GM19455 (cell line): ENCODE data around the gene CLASP2.
A peak's percentile ranks its signal among the peaks of the same experiment; 100 is the strongest.
"Not testable (repeated sequence)": the region's sequence is repeated elsewhere in the genome, so short reads cannot be mapped to it uniquely, and the experiment has no call there.

Source experiments
- ATAC-seq: cut with Tn5 transposase; IDR thresholded peaks from one replicate; pipeline ENCODE4 v1.9.1; 2021; ENCODE audit not compliant: unreplicated experiment

Gene CLASP2

DNA sequence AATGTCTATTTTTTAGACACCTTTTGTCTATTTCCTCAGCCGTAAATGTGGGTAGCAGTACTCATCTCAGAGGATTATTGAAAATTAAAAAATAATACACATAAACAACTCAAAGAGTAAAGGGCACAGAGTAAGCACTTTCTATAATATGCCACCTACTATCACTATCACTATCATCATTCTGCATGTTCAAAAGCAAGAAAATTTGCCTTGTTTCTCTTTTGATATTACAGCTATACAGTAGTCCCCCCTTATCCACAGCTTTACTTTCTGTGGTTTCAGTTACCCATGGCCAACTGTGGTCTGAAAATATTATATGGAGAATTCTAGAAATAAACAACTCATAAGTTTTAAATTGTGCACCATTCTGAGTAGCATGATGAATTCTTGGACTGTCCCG lies 27.7 kb downstream of the CLASP2 start:
- ATAC-seq = no peak

DNA sequence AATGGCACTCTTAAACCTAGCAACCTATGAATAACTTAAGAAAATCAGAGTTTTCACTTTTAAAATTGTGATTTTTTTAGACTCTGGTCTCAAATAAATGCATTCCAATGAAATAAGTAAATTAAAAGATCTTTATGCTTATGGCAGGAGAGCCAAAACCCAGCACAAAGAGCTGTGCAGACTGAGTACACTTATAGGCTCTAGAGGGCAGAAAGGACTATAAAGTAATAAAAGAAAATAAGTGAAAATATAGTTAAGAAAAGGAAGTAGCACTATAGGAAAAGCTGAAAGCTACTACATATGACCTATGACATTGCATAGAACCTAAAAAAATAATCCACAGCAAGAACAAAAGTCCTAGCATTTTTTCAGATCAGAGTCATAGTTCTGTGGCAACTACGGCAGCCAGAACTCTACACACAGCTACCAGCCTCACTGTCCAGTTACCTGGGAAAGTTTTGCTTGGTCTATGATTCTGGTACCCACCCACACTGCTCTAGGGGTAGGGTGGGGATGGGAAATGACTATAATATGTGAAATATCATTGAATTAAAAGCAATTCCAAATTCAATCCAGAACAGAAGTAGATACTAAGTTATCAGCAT lies 30.5 kb downstream of the CLASP2 start:
- ATAC-seq = no peak

DNA sequence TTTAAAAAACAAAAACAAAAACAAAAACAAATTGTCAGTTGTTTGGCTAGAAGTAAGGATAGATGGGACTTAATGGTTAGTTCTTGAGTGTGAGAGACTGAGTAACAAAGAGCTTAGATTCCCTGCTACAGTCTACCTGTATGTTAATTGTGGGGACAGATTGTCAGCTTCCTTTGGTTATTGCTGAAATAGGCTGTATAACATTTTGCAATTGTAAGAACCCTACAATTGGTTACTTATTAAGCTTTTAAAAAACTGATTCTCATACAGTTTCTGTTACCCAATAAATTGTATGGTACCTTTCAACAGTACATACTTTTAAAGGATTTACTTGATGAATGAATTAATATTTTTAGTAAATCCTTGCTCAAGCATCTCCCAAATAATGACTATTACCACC lies 35.3 kb downstream of the CLASP2 start:
- ATAC-seq = no peak

DNA sequence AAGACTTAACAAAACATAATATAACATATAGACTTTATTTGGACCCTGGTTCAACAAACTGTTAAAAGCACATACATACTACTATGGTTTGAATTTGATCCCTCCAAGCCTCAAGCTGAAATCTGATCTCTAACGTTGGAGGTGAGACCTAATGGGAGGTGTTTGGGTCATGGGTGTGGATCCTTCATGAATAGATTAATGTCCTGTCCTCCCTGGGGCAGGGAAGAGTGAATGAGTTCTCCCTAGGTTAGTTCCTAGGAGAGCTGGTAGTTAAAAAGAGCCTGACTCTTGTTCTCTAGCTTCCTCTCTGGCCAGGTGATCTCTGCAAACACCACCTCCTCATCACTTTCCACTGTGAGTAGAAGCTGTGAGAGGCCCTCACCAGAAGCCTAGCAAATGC lies 36.4 kb downstream of the CLASP2 start:
- ATAC-seq = no peak

DNA sequence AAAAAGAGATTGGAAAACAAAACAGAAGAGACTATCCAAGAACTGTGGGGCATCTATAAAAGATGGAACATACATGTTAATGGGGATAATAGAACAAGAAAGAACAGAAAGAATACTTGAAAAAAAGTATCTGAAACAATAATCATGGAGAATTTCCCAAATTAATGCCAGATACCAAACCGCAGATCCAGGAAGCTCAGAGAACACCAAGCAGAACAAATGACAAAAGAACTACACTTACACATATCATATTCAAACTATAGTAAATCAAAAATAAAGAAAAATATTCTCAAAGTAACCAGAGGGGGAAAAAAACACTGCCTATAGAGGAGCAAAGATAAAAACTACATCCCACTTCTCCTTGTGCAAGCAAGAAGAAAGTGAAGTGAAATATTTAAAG lies 40.0 kb downstream of the CLASP2 start:
- ATAC-seq = no peak

DNA sequence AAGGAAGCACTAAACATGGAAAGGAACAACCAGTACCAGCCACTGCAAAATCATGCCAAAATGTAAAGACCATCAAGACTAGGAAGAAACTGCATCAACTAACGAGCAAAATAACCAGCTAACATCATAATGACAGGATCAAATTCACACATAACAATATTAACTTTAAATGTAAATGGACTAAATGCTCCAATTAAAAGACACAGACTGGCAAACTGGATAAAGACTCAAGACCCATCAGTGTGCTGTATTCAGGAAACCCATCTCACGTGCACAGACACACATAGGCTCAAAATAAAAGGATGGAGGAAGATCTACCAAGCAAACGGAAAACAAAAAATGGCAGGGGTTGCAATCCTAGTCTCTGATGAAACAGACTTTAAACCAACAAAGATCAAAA lies 44.6 kb downstream of the CLASP2 start:
- ATAC-seq = not testable (repeated sequence)

DNA sequence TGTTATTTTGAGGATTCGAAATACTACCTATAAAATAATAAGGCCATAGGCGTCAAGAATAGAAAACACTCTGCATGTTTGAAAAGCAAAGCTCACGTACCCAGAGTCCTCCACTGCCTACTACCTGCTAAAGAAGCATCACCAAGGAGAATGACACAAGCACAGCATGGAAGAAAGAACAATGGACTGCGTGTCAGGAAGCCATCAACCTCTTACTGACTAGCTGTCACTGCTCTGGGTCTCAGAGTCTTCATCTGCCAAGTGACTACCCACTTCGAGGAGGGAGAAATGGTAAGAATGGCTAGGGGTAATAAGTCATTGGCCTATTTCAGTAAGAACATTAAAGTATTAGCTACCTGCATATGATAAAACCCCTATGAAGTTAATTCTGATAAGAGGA lies 49.4 kb downstream of the CLASP2 start:
- ATAC-seq = no peak

DNA sequence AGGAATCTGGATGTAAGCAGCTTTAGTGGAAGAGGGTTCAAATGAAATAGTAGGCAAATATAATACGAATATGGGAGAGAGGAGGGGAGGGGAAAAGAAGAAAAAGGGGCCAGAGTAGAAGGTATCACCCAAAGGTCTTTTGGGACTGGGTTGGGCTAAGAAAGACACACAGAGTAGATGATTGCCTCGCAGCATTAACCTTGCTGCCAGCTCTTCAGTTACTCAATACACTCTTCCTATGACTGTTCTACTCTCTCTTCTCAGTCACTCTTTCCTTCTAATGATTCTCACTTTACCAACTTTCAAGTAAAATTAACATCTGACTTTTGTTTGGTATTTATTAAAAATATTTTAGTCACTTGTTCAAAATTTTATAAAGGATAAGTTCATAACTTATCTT lies 52.8 kb downstream of the CLASP2 start:
- ATAC-seq = no peak

DNA sequence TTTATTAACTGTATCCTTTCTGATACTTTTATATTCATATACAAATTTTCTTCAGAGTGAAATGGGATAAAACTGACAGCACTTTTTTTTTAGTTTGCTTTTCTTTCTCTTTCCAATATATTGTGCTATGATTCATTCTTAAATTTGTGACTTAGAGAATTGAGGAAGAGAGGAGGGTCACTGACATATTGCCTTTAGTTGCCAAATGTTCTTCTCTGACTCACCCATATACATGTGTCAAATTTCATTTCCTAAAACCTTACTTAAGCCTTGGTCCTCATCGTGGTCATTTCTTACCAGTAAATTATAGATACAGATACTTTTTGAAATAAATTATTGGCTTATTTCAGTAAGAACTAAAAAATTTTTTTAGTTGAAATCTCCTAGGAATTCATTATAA lies 53.9 kb downstream of the CLASP2 start:
- no peak for ATAC-seq

DNA sequence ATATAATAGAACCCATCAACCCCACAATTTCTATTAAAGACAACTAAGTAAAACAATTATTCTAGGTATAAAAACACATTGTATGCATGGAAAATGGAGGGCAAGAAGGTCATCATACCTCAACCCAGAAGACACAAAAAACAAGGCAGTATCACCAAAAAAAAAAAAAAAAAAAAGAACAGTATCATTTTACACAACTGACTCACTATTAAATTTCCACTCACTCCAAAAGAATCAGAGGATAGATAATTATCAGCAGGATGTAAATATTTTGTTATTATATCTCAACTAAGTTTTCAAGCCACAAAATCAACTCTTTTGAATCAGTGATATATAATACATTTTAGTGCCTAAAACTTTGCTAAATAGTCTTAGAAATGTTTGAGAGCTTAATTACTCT lies 55.0 kb downstream of the CLASP2 start:
- no peak for ATAC-seq

DNA sequence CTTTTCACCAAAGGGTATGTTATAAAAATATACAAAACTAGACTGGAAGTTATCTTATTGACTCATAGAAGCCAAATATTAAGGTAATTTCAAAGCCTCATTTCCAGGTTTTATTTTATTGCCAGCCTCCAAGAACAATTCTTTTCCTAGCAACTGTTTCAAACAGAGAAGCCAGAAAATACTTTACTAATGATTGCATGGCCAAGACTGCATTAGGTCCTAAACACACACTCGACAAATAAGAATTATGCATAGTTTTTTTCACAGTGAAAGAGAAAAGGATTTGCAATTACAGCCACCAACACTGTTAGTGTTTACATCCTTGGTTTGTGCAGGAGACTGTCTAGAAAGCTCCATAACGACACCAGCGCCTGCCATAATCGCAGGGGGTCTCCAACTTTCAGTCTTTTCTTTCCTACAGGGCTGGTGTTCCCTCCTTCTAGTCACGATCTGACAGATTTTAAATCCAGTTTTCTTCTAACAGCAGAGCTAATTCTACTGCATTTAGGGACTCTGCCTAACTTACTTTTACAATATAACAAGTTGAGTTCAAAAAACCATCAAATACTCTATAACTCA lies 58.1 kb downstream of the CLASP2 start:
- no peak for ATAC-seq

DNA sequence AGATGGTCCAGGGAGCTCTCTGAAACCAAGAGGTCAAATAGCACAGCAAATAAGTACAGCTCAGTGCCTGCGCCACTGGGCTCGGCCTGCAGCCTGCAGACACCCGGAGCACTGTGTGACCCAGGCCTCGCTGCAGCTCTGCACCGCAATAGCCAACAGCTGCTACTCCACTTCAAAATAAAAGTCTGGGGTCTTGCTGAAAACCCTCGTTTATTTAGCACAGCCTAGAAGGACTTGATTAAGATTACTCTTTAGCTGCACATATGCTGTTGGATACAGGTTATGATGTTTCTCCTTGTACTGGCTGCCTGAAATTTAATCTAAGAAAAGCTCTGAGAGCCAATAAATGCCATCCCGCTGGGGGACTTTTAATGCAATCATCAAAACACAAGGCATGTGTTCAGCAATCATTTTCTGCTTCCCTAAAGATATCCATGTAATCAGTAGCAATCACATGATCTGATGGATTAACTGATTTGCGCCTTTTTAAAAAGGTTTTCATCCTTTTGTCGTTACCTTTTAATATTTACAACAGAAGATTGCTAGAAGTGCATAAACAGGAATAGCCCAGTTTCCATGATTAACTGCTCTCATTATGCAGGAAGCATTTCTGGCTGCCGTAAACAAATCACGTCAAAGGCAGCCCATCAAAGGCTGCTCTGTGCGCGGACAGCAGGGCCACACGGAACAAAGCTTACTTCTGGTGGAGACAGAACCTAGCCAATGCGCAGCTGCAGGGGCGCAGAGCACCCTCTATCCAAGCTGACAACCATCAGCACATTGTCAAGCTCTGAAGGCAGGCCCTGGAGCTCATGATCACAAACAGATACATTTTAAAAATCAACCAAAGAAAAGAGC lies 58.8 kb downstream of the CLASP2 start:
- ATAC-seq = peak; percentile 88

DNA sequence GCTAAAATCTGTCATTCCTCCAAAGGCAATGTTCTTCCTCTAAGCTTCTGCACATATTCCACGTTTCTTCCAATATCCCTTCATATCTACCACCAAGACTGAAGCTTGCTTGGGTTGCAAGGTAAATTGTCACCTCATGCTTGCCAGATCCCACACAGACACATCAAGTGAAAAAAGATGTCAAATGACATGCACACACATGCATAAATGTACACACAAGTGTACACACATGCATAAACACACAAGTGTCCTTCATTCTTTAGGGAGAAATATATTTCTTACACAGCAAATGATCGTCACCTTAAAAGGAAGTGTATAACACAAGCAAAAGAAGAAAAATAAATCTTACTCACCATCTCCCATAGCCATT lies 59.4 kb downstream of the CLASP2 start:
- no peak for ATAC-seq

DNA sequence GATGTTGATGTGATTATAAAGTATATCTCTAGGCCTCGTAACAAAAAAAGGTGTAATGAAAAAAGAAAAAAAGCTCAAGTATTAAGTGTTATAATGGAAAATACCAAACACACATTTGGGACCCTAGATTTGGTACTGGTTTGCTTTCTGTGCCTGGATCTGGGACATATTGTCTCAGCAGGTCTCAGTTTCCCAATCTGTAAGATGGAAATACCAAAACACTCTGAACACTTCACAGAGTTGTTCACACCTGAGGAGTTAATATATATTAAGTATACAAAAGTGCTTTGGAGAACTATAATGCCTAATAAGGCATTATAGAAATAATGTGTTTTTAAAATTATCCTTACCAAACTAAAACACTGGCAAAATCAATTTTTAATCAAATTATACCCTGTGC lies 60.0 kb downstream of the CLASP2 start:
- no peak for ATAC-seq

DNA sequence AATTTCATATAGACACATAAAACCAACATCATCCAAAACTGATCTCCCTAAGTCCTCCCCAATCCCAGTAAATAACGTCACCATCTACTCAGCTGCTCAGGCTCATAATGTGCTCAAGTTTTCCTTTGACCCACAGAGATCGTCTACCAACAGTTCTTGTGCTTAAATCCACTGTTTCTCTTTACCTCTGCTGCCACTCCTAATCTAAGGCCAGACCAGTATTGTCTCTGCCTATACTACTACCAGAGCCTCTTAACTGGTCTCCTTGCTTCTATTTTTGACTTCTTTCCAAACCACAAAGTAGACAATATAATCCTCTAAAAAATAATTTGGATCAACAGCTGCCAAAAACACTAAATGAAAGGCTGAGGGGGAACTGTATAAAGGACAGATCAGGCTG lies 65.3 kb downstream of the CLASP2 start:
- ATAC-seq = no peak

DNA sequence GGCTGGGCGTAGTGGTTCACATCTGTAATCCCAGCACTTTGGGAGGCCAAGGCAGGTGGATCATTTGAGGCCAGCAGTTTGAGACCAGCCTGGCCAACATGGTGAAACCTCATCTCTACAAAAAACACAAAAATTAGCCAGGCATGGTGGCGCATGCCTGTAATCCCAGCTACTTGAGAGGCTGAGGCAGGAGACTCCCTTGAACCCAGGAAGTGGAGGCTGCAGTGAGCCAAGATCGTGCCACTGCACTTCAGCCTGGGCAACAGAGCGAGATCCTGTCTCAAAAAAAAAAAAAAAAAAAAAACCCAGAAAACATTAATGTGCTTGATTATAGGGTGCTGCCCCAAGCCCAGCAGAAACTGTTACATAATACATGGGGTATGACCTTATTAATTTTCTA lies 67.0 kb downstream of the CLASP2 start:
- not testable (repeated sequence) for ATAC-seq

DNA sequence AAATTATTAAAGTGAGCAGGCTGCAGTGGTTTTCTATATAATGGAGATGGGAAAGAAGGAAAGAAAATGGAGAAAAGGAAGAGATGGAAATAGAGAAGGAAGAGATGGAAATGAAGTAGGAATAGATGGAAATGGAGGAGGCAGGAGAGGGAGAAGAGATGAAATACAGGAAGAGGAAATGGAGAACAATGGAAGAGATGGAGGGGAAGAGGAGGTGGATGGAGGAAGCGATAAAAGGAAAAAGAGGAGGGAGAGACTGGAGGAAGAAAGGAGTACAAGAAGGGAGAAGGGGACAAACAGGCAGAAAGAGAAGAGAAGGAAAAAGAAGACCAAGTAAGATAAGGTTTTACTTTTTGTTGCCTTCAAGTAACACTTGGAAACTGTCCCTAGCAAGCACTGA lies 67.6 kb downstream of the CLASP2 start:
- ATAC-seq = no peak

DNA sequence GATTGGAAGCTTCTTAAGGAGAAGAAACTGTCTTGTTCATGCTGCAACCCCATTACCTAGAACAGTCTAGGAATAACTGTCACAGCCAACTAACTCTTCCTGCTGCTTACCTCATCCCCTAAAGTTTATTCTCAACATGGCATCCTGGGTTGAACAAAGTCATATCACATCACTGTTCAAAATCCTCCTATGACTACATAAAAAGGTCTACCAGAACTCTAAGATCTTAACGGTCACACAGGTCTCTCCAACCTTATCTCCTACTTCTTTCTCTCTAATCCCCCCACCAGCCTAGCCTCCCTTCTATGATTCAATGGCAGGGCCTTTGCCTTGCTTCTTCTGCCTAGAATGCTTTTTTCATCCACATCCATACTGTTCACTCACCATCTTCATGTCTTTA lies 69.3 kb downstream of the CLASP2 start:
- no peak for ATAC-seq

DNA sequence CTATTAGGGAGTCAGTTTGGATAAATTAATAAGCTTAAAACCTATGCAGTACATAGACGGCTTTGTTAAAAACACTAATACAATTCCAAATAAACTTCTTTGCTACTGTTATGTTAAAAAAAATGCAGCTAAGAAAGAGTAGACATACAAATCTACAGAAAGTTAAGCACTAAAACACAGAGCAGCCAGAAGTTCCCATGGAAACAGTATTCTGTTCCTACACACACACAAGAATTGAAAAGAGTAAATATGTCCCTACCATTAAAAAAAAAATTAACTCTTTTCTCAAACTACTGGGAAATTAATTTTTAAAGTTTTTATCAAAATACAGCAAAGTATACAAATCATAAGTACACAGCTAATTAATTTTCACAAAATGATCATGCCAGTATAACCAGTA lies 71.6 kb downstream of the CLASP2 start:
- ATAC-seq = no peak

DNA sequence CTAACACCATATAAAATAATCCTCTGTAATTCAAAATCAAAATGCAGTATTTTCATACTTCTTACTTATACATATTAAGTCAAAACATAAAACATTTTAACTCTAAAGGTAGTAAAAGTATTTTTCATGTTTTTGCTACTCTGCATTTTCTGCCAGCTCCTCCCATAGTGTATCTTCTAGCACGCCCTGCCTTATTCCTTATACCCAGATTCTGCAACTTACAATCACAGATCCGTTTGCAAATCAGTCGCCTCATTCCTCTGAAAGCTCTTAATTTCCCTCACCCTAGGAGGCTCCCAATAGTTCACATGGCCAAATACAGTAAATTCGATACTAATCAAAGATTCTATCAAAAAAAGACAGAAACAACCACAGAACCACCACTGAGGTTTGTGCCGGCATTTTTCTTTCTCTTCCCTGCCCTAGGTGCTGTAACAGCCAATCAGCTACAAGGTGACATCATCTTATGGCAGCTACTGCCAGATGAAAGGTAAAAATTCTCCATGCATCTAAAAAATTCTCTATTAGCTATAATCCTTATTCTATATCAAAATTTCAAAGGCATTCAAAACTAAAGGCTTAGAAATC lies 72.9 kb downstream of the CLASP2 start:
- ATAC-seq = no peak

DNA sequence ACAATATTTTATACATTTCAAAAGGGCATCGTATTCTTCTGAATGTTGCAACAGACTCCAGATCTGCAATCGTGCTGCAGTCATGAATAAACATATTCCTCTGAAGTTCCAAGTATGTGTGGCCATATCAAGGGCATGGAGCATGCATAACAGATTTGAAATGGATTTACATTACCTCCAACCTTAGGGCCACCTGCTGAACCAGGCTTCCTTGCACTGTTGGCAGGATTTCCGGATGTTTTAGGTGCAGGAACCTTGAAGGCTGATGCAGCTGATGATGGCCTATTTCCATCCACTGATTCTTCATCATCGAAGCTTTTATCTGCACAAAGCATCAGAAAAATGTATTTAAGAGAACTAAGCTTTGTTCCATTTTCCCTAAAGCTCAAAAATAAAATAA lies 73.5 kb downstream of the CLASP2 start:
- ATAC-seq = no peak

DNA sequence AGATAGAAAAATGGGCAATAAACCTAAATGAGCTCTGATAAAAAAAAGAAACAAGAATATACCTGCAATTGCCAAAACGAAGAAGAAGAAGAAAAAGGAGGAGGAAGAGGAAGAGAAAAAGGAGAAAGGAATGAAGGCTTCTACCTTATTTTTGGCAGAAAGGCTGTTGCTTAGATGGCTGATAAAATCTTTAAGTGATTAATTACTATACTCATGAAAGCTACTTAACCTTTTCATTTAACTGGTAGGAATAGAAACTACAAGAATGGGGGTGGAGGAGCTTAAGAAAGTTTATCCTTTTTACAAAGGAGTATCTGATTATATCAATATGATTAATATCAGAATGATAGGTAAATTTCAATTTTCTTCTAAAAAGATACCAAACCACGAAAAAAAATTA lies 75.2 kb downstream of the CLASP2 start:
- ATAC-seq = no peak
